Adipose tissue (tissue), 3 donors: ENCODE measurements around the gene SLC32A1. TPM values are rescaled to one million over a fixed set of nuclear protein-coding genes. Genes with fewer than 3 reads are reported as not detected.

Experiments
- H3K27ac ChIP-seq: one replicate; pipeline ENCODE4 v1.5.1; 2013; ENCODE audit warnings: low read depth, low read length
- WGBS, 3 donors: extraction: QIAGEN DNeasy Blood & Tissue Kit; methylation state at CpG; one replicate each; pipeline ENCODE4 v1.1.7; 2013; 5-methylcytosine and 5-hydroxymethylcytosine counted together
- polyA plus RNA-seq, 3 donors: library from polyadenylated mRNA; stranded (reverse); fragments of 200-250 nt; gene quantifications; one replicate each; pipeline ENCODE4 v1.2.3, GENCODE V29; 2013
- donor health status: healthy with polysubstance abuse.
- donor health status: Bipolar disorder and iron deficiency.
- donor health status: healthy.

The SLC32A1 gene
- polyA plus RNA-seq, 3 donors = not detected

GRCh38 chr20:38745757-38746156 is 21.5 kb downstream of the SLC32A1 start:
- H3K27ac ChIP-seq = no peak overlapping the region
- WGBS, 3 donors = 93 to 96% (median 93%) methylated on average over 2 of the region's 2 CpGs

GRCh38 chr20:38747495-38748096 is 23.3 kb downstream of the SLC32A1 start:
- 11 to 14% (median 12%) methylated on average over 36 to 39 of the region's 39 CpGs for WGBS, 3 donors

GRCh38 chr20:38748097-38748860 is 24.0 kb downstream of the SLC32A1 start, which contains the start of gene ACTR5:
Gene ACTR5 (plus strand): TSS chr20:38748460. CDS start chr20:38748479, 19 bp downstream.
- WGBS, 3 donors = 0% methylated on average over 75 to 84 of the region's 84 CpGs
- H3K27ac ChIP-seq = no peak within 1 kb of the TSS

More at GRCh38 chr20:38747495-38748096, 23.3 kb downstream of the SLC32A1 start:
- H3K27ac ChIP-seq = no peak overlapping the region

- WGBS, 3 donors = 1 to 3% (median 2%) methylated on average over 10 of the region's 10 CpGs
- no peak overlapping the region for H3K27ac ChIP-seq
Observed at GRCh38 chr20:38748861-38749149, 24.5 kb downstream of the SLC32A1 start.

GRCh38 chr20:38751360-38751976 is 27.2 kb downstream of the SLC32A1 start:
- WGBS, 3 donors = 55 to 67% (median 58%) methylated on average over 5 of the region's 5 CpGs

GRCh38 chr20:38752029-38752428 is 27.7 kb downstream of the SLC32A1 start:
- H3K27ac ChIP-seq = no peak overlapping the region
- 89 to 91% (median 91%) methylated on average over 4 of the region's 4 CpGs for WGBS, 3 donors

More at GRCh38 chr20:38751360-38751976, 27.2 kb downstream of the SLC32A1 start:
- H3K27ac ChIP-seq = no peak overlapping the region

GRCh38 chr20:38754924-38755323 is 30.6 kb downstream of the SLC32A1 start:
- 94 to 98% (median 95%) methylated on average over 13 of the region's 13 CpGs for WGBS, 3 donors
- H3K27ac ChIP-seq = no peak overlapping the region

- no peak overlapping the region for H3K27ac ChIP-seq
- WGBS, 3 donors = 56 to 72% (median 64%) methylated on average over 6 of the region's 6 CpGs
Observed at GRCh38 chr20:38755324-38755910, 31.1 kb downstream of the SLC32A1 start.

- H3K27ac ChIP-seq = no peak overlapping the region
- 70 to 91% (median 81%) methylated on average over 7 of the region's 7 CpGs for WGBS, 3 donors
Observed at GRCh38 chr20:38757145-38757775, 33.0 kb downstream of the SLC32A1 start.

- H3K27ac ChIP-seq = no peak overlapping the region
- WGBS, 3 donors = 94 to 96% (median 95%) methylated on average over 7 of the region's 7 CpGs
Observed at GRCh38 chr20:38759106-38759505, 34.8 kb downstream of the SLC32A1 start.

- WGBS, 3 donors = 95 to 96% (median 95%) methylated on average over 4 of the region's 4 CpGs
- no peak overlapping the region for H3K27ac ChIP-seq
Observed at GRCh38 chr20:38760978-38761377, 36.7 kb downstream of the SLC32A1 start.

- H3K27ac ChIP-seq = no peak overlapping the region
Observed at GRCh38 chr20:38762174-38762573, 37.9 kb downstream of the SLC32A1 start.

- no peak overlapping the region for H3K27ac ChIP-seq
- 70 to 85% (median 80%) methylated on average over 1 of the region's 1 CpG for WGBS, 3 donors
Observed at GRCh38 chr20:38763616-38764015, 39.3 kb downstream of the SLC32A1 start.

- WGBS, 3 donors = 73 to 87% (median 76%) methylated on average over 11 of the region's 11 CpGs
- H3K27ac ChIP-seq = no peak overlapping the region
Observed at GRCh38 chr20:38764567-38765318, 40.5 kb downstream of the SLC32A1 start.

GRCh38 chr20:38766071-38766470 is 41.8 kb downstream of the SLC32A1 start:
- 43 to 86% (median 82%) methylated on average over 4 of the region's 4 CpGs for WGBS, 3 donors
- no peak overlapping the region for H3K27ac ChIP-seq

- H3K27ac ChIP-seq = no peak overlapping the region
- 92 to 96% (median 93%) methylated on average over 13 of the region's 13 CpGs for WGBS, 3 donors
Observed at GRCh38 chr20:38769376-38770295, 45.4 kb downstream of the SLC32A1 start.

- H3K27ac ChIP-seq = no peak overlapping the region
- 85 to 90% (median 89%) methylated on average over 3 of the region's 3 CpGs for WGBS, 3 donors
Observed at GRCh38 chr20:38770546-38770945, 46.3 kb downstream of the SLC32A1 start.
